Left colon (tissue), 2 donors: Measurements from ENCODE around the gene CNOT4. TPM values are rescaled to one million over a fixed set of nuclear protein-coding genes. Genes with fewer than 3 reads are reported as not detected.
"Not testable (repeated sequence)": the region's sequence is repeated elsewhere in the genome, so short reads cannot be mapped to it uniquely, and the experiment has no call there.

Source experiments
- ATAC-seq: fragments of 200-7000 bp; cut with Tn5 transposase; one replicate; pipeline ENCODE4 v1.9.1; 2020; ENCODE audit warnings: mild to moderate bottlenecking, moderate library complexity
- DNase-seq, 2 donors: peaks; one replicate each; pipeline ENCODE4 v3.0.0-alpha.2; 2020
- intact Hi-C, 2 donors: fragments of 100-400 bp; cut with DNase I in 1 of 2; cut with micrococcal nuclease in 1 of 2; formaldehyde crosslinking; loops; one replicate each; pipeline versions ENCODE4 v1.11.2 to v1.14.0; 2022; cut with DNase I, micrococcal nuclease
- total RNA-seq, 2 donors: library from RNA; stranded (reverse); fragmentation: NEBNext Ultra II Directional; extraction: Animal tissue kit (Norgen Biotek cat#: 25700); gene quantifications; one replicate each; pipeline ENCODE4 v1.2.1, GENCODE V29; 2021
- donor health status: DM: no; HTN: no; CAD: no.
- donor health status: DM: yes; HTN: yes; CAD: no.

The CNOT4 gene
- total RNA-seq, 2 donors from 2014 or later, result 17.4 to 21.0 TPM

DNA sequence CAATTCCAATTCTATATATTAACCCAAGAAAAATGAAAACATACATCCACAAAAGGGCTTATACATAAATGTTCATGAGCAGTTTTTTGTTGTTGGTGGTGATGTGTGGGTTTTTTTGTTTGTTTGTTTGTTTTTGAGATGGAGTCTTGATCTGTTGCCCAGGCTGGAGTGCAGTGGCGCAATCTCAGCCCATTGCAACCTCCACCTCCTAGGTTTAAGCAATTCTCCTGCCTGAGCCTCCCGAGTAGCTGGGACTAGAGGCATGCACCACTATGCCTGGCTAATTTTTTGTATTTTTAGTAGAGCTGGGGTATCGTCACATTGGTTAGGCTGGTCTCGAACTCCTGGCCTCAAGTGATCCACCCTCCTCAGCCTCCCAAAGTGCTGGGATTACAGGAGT is 40.2 kb downstream of the CNOT4 start:
- ATAC-seq, DNase-seq, intact Hi-C loops: not testable (repeated sequence)

DNA sequence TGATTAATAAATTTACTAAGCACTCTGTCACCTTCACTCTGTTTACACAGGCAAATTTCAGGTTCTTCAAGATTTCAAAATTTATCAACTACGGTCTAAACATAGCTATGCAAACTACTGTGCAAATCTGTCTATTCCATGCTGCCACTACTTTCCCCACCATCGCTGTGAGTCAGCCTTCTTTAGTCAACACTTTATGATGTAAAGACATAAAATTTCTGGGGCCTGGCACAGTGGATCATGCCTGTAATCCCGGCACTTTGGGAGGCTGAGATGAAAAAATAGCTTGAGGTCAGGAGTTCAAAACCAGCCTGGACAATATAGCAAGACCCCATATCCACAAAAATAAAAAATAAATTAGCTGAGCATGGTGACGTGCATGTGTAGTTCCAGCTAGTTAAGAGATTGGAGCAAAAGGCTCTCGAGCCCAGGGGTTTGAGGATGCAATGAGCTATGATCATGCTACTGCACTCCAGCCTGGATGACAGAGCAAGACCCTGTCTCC is 42.6 kb downstream of the CNOT4 start:
- intact Hi-C loops, result no loop called here
- ATAC-seq (no peak), DNase-seq (no peak)

DNA sequence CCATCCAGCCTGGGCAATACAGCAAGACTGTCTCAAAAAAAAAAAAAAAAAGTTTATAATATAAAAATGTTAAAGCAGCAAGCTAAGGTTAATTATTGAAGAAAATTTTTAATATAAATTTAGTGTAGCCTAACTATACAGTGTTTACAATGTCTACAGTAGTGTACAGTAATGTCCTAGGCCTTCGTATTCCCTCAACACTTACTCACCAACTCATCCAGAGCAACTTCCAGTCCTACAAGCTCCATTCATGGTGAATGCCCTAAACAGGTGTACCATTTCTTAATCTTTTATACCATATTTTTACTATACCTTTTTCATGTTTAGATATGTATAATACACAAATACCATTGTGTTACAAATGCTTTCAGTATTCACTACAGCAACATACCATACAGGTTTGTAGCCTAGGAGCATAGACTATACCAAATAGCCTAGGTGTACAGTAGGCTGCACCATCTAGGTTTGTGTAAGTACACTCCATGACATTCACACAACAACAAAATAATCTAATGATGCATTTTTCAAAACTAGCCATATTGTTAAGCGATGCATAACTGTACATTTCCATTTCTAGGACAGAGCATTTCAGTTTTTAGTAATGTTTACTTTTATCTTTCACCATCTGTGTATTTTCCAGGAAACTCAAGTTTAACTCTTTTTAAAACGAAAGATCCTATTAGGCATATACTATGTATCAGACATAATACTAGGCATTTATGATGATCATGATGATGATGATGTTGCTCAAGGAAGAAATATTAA is 43.3 kb downstream of the CNOT4 start:
- intact Hi-C loops, result no loop called here
- no peak for DNase-seq
- no peak for ATAC-seq

DNA sequence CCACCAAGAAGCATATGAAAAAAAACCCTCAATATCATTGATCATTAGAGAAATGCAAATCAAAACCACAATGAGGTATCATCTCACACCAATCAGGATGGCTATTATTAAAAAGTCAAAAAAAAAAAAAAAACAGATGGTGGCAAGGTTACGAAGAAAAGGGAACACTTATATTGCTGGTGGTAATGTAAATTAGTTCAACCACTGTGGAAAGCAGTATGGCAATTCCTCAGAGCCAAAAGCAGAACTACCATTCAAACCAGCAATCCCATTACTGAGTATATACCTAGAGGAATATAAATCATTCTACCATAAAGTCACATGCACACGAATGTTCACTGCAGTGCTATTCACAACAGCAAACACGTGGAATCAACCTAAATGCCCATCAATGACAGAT is 46.0 kb downstream of the CNOT4 start:
- no peak for ATAC-seq

DNA sequence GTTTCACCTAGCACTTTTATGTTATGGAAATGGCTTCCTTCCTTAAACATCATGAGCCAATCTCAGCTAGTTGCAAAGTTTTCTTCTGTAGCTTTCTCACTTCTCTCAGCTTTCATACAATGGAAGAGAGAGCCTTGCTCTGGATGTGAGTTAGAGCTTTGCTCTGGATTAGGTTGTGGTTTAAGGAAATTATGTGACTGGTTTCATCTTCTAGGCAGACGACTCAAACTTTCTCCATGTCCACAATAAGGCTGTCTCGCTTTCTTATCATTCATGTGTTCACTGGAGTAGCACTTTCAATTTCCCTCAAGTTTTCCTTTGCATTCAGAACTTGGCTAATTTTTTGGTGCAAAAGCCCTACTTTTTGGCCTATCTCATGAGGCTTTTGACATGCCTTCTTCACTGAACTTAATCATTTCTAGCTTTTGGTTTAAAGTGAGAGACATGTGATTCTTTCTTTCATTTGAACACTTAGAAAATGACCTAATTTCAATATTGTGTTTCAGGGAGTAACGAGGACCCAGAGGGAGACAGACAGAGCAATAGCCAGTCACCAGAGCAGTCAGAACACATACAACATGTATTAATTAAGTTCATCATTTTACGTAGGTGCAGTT is 49.8 kb downstream of the CNOT4 start:
- intact Hi-C loops, result no loop called here
- ATAC-seq (no peak), DNase-seq (no peak)

More for the DNA sequence above, 46.0 kb downstream of the CNOT4 start:
- DNase-seq, result no peak
- intact Hi-C loops, result no loop called here

DNA sequence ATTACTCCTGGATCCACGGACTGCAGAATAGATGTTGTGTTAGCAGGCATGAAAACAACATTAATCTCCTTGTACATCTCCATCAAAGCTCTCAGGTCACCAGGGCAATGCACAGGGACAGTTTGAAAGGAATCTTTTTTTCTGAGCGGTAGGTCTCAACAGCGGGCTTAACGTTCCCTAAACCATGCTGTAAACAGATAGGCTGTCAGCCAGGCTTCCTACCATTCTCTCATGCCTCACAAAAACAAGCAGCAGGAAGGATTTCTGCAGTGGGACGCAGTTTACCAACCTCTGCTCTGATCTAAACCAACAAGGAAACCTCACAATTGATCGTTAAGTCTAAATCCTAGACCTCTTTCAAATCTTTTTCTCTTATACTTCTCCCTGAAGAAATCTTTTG is 50.8 kb downstream of the CNOT4 start:
- ATAC-seq, result no peak
- intact Hi-C loops, result no loop called here

DNA sequence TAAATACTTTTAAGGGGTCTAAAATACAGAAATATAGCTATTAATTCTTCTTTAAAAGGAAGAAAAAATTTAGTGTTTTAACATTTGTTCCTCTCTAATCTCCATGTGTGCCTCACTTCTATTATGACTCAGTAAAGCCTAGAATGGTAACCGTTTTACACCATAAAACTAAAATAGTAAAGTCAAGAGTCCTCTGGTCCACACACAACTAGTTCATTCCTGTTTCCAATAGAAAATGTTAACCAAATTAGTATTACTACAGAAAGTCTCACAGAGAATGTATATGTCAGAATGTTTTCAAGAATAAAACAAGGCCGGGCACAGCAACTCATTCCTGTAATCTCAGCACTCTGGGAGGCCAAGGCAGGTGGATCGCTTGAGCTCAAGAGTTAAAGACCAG is 55.8 kb downstream of the CNOT4 start:
- intact Hi-C loops, result no loop called here
- ATAC-seq, result no peak

More for the DNA sequence above, 50.8 kb downstream of the CNOT4 start:
- DNase-seq, result no peak

DNA sequence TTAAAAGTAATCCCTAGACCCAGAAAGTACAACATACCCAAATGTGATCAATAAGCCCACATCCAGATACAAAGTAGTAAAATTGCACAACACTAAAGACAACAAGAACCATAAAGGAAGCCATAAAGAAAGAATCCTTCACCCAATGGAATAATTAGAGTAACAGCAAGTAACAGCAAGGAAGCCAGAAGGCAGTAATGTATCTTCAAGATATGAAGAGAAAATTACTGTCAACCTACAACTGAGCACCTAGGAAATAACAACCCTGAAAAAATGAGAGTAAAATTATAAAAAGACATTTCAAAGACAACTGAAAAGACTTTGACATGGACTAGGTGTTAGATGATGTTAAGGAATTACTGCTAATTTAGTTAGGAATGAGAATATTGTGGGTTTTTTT is 60.5 kb downstream of the CNOT4 start:
- intact Hi-C loops, result no loop called here
- DNase-seq, result no peak
- no peak for ATAC-seq

More for the DNA sequence above, 55.8 kb downstream of the CNOT4 start:
- DNase-seq, result no peak

DNA sequence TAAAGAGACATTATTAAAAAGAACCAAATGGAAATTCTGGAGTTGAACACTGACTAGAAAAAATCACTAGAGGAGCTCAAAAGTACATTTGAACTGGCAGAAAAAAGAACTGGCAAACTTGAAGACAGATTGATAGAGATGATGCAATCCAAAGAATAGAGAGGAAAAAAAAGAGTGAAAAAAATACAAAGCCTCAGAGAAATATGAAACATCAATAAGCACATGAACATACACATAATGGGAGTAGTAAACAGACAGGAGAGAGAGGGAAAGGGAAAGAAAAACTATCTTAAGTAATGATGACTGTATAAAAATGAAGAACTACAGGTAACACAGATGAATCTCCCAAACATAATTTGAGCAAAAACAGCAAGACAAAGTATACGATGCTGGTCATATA is 61.1 kb downstream of the CNOT4 start:
- intact Hi-C loops, result no loop called here
- DNase-seq (no peak), ATAC-seq (no peak)

DNA sequence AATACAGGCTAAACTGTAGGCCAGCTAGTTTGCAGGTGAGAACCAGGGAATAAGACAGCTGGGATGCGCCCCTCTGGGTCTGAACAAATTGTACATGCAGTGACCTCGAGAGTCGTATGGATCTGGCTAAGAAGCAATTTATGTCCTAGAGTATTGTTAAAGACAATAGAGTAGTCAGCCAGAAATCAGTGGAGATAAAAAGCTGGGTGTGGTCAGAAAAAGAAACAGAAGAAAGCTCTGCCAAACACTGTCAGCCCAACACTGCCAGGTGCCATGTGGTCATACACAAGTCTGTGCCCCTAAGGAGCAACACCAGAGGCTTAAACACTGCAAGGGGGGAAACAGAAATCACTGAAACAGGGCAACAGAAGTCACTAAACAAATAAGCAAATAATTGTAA is 62.2 kb downstream of the CNOT4 start:
- DNase-seq (no peak), ATAC-seq (peak; percentile 80)
- intact Hi-C loops, result no loop called here

DNA sequence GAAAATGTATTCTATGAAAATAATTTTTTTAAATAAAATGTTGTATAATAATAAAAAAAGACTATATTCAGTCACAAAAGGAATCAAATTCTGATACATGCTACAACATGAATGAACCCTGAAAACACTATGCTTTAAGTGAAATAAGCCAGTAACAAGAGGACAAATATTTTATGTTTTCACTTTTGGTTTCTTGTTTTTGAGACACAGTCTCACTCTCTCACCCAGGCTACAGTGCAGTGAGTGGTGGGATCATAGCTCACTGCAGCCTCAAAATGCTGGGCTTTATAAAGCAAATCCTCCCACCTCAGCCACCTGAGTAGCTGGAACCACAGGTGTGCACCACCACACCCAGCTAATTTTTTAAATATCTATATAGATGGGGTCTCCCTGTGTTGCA is 64.2 kb downstream of the CNOT4 start:
- DNase-seq (no peak), ATAC-seq (no peak)
- intact Hi-C loops, result no loop called here

DNA sequence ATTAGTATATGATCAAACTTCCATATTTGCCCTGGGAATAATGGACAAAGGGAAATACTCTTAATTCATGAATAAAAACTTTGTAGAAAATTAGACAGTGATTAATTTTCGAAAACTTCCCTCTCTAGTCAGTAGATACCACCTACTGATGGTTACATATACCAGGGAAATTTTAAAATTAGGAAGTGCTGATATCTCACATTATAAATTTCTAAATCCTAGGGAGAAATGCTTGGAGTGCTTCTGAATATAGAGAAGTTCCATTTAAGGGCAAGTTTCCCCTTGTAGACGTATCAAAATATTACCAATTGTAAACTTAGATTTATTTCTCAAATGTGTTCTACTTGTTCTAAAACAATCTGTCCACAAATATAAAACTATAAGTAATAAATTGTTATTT is 64.6 kb downstream of the CNOT4 start:
- DNase-seq, ATAC-seq, intact Hi-C loops: not testable (repeated sequence)

DNA sequence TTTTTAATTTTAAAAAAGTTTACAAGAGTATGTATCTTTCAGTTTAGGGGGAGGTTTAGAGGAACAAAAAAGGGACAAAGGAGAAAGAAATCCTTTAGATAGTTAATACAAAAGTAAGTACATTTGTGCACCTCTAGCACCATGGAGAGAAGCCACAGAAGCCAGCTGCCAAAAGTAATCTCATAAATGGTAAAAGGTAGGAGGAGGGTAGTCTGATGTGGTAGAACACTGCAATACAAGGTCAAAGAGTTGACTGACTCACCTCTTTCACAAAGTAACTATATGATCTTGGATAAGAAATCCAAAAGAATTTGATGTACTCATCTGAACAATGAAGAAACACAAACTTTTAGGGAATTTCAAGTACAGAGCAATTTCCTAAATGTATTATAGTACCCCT is 68.1 kb downstream of the CNOT4 start:
- DNase-seq (no peak), ATAC-seq (peak; percentile 40)
- intact Hi-C loops, result no loop called here

DNA sequence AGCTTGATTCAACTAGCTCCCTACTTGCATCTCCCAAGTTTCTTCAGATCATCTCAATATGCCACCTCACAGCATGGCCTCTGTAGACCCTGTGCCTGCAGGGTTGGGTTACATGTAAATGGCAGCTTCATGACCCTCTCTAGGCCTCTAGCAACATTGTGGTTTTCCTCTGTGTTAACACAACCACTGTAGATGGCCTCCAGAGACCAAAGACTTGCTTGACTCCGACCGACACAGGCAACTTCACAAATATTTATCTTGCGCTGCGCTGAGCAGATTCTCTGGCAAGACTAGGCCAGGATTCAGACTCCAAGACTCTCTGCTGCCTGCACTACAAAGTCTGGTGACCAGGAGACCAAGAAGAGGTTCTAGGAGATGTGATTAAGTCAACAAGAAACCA is 75.9 kb downstream of the CNOT4 start:
- intact Hi-C loops, result no loop called here
- ATAC-seq (no peak), DNase-seq (no peak)

DNA sequence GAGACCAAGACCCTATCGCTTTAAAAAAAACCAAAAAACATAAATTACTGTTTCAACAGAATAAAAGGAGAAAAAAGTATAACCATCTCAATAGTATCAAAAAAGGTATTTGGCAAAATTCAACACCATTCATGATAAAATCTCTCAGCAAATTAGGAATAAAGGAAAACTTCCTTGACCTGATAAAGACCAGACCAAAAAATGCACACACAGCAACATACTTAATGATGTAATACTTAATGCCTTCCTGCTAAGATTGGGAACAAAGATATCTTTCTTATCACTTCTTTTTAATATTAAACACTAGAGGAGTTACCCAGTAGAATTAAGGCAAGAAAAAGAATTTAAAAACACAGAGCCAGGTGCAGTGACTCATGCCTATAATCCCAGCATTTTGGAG is 79.3 kb downstream of the CNOT4 start:
- DNase-seq (no peak), ATAC-seq (no peak)
- intact Hi-C loops, result no loop called here

DNA sequence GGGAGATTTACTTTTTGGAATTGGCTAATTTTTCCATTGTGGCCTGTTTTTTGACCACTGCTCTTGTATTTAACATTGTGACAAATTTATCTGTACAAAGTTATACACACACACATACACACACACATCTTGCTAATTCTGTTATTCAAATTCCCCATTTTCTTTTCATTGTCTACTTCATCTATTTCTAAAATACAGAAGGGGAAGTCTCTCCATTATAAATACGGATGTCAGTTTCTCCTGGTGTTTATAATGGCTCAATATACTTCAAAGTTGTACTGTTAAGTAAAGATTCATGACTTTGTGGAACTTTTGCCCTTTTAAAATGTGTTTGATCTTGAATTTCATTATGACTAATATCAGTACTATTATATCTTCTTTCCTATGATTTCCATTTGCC is 81.0 kb downstream of the CNOT4 start:
- intact Hi-C loops, result no loop called here
- DNase-seq, result no peak
- no peak for ATAC-seq

DNA sequence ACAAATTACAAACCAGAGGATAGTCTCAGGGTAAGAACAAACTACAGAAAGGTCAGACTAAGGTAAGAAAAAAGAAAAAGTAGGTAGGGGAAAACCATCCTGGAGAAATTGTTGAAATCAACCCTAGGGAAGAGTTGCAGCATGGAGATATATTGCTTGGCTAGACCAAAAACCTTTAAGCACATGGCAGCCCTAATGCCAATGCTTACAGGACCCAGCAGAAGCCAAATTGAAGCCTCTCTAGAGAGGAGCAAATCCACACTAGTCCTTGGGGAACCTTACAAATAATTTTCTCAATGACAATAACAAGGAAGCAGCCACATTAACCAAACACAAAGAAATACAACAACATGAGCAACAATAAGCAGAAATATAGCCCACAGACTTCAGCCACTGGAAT is 81.9 kb downstream of the CNOT4 start:
- intact Hi-C loops, result no loop called here
- no peak for DNase-seq
- no peak for ATAC-seq

DNA sequence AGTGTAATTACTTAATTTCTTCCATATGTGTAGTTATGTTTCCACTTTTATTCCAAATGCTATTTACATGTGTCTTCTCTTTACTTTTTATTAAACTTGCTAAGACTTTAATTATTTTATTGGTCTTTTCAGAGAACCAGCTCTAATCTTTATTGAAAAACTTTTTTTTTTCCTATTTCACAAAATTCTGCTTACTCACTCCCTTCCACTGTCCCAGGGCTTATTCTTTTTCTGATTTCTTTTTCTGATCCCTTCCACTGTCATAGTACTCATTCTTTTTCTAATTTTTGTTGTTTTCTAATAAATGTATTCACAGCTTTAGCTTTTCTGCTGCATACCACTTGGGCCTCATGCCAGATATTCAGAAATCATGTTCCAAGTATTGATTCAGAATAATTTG is 82.7 kb downstream of the CNOT4 start:
- intact Hi-C loops, result no loop called here
- DNase-seq, result no peak
- ATAC-seq, result no peak

DNA sequence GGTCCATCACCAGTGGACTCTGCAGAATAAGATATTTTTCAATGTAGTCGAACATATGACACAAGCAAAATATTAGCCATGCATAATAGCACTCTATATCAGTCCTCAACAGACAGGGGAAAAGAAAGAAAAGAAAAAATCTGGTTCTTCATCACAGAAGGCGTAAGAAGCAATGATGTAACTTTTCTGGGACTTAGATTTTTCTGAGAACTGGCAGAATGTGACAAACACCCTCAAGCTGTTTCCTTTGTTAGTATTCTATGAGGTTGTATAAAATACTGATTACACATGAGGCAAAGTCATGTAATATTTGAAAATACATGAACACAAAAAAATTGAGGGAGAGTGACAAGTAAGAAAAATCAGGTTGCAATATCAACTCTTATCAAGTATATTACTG is 84.9 kb downstream of the CNOT4 start:
- DNase-seq (no peak), ATAC-seq (no peak)
- intact Hi-C loops, result no loop called here

DNA sequence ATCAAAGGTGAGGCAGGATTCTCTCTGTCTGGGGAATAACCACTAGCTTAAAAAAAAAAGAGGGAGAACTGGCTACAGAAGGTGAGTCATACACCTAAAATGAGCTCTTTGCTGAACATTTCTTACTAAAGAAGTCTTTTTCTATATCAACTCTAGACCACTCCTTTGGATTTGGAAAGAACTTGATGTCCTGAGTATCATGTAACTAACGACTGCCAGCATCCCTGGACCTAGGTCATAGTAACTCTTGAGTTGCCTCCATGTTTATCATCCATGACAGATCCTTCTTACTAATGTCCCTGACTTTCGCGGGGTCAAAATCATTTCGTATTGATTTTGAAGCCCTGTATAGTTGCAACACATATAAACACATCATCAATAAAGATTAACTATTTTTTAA is 89.1 kb downstream of the CNOT4 start:
- ATAC-seq, result no peak
- no peak for DNase-seq
- intact Hi-C loops, result no loop called here

DNA sequence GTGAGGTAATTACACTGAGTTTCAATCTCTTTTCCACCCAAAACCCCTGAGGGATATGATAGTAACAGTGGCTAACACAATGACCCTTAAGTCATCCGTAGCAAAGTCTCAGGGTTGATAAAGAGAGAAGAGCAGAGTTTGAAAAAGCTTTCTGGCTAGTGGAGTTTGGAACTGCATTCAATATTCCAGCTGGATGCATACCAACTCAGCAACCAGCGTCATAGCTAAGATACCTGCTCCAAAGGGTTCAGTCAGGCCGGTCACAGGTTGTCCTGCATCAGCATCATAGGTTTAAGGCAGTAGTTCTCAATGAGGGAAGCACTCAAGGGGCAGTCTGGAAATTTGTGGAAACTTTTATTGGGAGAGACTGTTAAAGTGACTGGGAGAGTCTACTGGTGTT is 93.5 kb downstream of the CNOT4 start:
- ATAC-seq (no peak), DNase-seq (no peak)
- intact Hi-C loops, result no loop called here
